AG08395 (cell line): Measurements from ENCODE around the gene RNF169.
"Not testable (repeated sequence)": the region's sequence is repeated elsewhere in the genome, so short reads cannot be mapped to it uniquely, and the experiment has no call there.

Experiments
- DNase-seq: peaks from one replicate; pipeline ENCODE4 v3.0.0; 2012; ENCODE audit warnings: mixed read lengths, low spot score

Gene RNF169

GRCh38 chr11:74730571-74731260 is 17.9 kb upstream of the RNF169 start:
- no peak for DNase-seq

- peak; percentile 53 for DNase-seq
Measured at GRCh38 chr11:74731301-74732094, 17.2 kb upstream of the RNF169 start, which contains the start of gene CHRDL2. Gene CHRDL2, minus strand, starts transcription at chr11:74731426. Its CDS starts 538 bp downstream, at chr11:74730888.

GRCh38 chr11:74734559-74734925 is 14.1 kb upstream of the RNF169 start:
- no peak for DNase-seq

- DNase-seq = no peak
Measured at GRCh38 chr11:74735365-74735928, 13.2 kb upstream of the RNF169 start.

DNA sequence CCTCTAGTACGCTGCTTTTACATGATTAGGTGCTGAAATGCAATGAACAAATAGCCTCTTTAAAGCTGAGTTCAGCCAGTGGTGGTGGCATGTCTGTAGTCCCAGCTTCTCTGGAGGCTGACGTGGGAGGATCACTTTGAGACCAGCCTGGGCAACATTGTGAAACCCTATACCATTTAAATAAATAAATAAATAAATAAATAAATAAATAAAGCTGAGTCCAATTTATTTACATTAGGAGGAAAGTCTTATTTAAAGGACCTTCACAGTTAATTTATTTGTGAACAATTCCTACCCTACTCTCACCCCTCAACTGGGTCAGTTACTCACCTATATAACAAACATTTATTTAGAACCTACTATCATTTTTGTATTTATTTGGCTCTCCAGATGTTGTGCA is 12.6 kb upstream of the RNF169 start:
- DNase-seq = no peak

DNA sequence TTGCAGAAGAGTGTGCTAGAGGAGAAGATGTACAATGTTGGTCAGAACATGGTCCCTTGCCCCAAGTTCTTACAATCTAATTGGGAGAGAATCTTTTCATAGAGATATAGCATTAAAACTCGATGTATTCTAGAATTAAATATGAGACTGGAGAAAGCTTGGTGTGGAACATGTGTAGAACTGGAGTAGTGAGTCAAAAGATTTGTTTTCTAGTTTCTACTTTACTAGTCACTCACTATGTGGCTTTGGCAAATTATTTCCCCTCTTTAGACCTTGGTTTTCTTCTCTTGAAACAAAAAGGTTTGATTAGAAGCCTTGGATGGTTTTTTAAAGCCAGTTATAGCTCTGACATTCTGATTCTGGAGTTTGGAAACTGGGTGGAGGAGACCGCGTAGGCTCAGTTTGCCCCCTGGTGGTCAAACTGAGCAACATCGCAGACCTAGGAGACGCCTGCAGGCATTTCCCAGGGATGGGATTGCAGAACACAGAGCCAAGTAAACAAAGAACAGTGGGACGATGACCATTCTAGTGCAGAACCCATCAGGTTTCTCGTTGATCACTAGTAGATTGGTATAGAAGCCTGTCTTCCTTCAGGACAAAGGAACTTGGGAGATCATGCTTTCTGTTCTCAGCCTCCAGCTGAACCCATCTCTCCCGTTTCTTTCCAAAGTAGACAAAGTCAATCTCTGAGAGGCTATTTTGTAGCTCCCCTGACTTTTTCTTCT is 8.9 kb upstream of the RNF169 start:
- peak; percentile 90 for DNase-seq

GRCh38 chr11:74742070-74742469 is 6.6 kb upstream of the RNF169 start:
- DNase-seq = no peak

- DNase-seq = no peak
Measured at GRCh38 chr11:74743640-74744039, 5.0 kb upstream of the RNF169 start.

- no peak for DNase-seq
Measured at GRCh38 chr11:74744277-74744676, 4.4 kb upstream of the RNF169 start.

- DNase-seq = no peak
Measured at GRCh38 chr11:74746868-74747267, 1.8 kb upstream of the RNF169 start.

GRCh38 chr11:74749127-74749964 is 697 bp downstream of the RNF169 start:
- peak; percentile 62 for DNase-seq

- DNase-seq = no peak
Measured at GRCh38 chr11:74749965-74750296, 1.3 kb downstream of the RNF169 start.

DNA sequence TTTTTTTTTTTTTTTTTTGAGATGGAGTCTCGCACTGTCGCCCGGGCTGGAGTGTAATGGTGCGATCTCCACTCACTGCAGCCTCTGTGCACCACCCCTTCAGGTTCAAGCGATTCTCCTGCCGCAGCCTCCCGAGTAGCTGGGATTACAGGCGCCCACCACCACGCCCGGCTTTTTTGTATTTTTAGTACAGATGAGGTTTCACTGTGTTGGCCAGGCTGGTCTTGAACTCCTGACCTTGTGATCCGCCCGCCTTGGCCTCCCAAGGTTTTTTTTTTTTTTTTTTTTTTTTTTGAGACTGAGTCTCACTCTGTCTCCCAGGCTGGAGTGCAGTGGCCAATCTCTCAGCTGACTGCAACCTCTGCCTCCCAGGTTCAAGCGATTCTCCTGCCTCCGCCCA is 1.9 kb downstream of the RNF169 start:
- not testable (repeated sequence) for DNase-seq

- no peak for DNase-seq
Measured at GRCh38 chr11:74751303-74751702, 2.7 kb downstream of the RNF169 start.

- DNase-seq = peak; percentile 84
Measured at GRCh38 chr11:74754507-74755252, 6.0 kb downstream of the RNF169 start.

GRCh38 chr11:74755395-74755995 is 6.8 kb downstream of the RNF169 start:
- DNase-seq = no peak

DNA sequence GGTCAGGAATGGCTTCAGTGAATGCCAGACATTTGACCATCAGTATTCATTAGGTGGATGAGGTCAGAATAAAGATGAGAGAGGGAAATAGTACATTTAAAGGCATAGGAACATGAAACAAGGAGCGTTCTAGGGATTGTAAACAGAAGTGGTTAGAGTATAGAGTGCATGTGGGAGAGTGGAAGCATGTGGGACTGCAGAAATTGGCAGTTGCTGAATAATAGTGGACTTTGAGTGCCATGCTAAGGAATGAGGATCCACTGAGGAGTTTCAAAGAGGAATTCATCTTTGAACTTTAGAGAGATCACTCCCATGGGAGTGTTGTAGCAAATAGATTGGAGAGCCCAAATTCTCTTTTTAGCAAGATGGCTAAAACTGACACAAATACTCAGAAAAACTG is 7.9 kb downstream of the RNF169 start:
- no peak for DNase-seq

DNA sequence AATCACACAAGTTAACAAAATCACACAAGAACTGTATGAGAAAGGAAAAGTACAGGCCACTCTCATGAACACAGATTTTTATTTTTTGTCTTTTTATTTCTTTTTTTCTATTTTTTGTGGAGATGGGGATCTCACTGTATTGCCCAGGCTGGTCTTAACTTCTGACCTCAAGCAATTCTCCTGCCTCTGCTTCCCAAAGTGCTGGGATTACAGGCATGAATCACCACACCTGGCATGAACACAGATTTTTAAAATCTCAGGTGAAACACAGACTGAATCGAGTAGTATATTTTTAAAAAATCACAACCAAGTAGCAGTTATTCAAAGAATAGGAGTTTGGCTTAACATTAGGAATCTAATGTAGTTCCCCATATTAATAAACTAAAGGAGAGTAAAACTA is 18.3 kb downstream of the RNF169 start:
- DNase-seq = no peak

DNA sequence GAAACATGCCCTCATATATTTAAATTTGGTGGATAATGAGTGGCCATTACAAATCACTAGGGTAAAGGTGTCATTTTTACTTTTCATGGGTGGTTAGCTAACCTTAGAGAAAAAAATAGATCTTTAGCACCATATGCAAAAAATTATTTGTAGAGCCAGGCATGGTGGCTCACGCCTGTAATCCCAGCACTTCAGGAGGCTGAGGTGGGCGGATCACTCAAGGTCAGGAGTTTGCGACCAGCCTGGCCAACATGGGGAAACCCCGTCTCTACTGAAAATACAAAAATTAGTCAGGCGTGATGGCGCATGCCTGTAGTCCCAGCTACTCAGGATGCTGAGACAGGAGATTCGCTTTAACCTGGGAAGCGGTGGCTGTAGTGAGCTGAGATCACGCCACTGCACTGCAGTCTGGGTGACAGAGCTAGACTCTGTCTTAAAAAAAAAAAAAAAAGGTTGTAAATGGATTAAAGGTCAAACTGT is 19.6 kb downstream of the RNF169 start:
- not testable (repeated sequence) for DNase-seq

DNA sequence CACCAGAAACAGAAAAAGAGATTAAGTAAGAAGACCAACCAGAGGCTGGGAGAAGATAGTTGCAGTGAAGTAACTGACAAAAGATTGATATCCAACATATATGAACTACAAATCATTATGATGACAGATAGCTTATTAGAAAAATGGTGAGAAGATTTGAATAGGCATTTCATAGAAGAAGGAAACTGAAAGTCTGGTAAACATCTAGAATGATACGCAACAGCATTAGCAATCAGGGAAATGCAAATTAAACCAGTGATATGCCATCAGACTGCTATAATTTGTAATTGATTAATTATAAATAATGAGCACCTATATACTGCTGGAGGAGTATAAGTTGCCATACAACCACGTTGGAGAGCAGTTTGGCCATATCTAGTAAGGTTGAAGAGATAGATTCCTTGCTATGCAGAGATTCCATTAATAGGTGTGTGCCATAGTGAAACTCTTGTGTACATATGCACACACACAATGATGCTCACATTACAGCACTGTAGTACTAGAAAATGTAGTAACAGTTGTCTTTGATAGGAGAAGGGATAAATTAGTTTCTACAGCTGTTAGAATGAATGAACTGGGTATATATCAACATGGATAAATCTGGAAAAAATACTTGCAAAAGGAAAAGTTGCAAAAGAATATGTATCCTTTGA is 20.5 kb downstream of the RNF169 start:
- no peak for DNase-seq
